Neutrophil (primary cell): ENCODE data around the gene PAPPA2.

Experiments used
- H3K27ac ChIP-seq: fragments of 200-600 bp; sonication (generic); 2 replicates; pipeline ENCODE4 v1.5.1; 2016; ENCODE audit warnings: mild to moderate bottlenecking, moderate library complexity
- H3K27me3 ChIP-seq: fragments of 200-600 bp; sonication (generic); 2 replicates; pipeline ENCODE4 v1.6.0; 2016; ENCODE audit warnings: mild to moderate bottlenecking
- H3K36me3 ChIP-seq: fragments of 200-600 bp; sonication (generic); 2 replicates; pipeline ENCODE4 v1.5.1; 2017
- H3K4me1 ChIP-seq, 2 experiments: fragments of 200-600 bp in 1 of 2; sonication (generic) in 1 of 2; 1 replicate in 1 of 2; 2 replicates in 1 of 2; pipeline versions ENCODE4 v1.5.1 to v1.6.1; 2013 to 2016; ENCODE audit warnings: low read depth in 1 of 2, low read length in 1 of 2, mild to moderate bottlenecking in 1 of 2, moderate library complexity in 1 of 2; ENCODE audit not compliant: control insufficient read depth in 1 of 2, insufficient read depth in 1 of 2
- H3K4me3 ChIP-seq, 2 experiments: fragments of 200-600 bp in 1 of 2; sonication (generic) in 1 of 2; 1 replicate in 1 of 2; 2 replicates in 1 of 2; pipeline ENCODE4 v1.5.1; 2013 to 2016; ENCODE audit warnings: low read depth in 1 of 2, low read length in 1 of 2, mild to moderate bottlenecking in 1 of 2, moderate library complexity in 1 of 2
- H3K9me3 ChIP-seq: fragments of 200-600 bp; sonication (generic); 2 replicates; pipeline ENCODE4 v1.5.1; 2016
- TF ChIP-seq, protein P1 (sequence below): fragments of 200-600 bp; sonication (generic); IDR thresholded peaks from 2 replicates; pipeline ENCODE4 v1.5.1; 2016; ENCODE audit warnings: antibody characterized with exemption

Gene PAPPA2

DNA sequence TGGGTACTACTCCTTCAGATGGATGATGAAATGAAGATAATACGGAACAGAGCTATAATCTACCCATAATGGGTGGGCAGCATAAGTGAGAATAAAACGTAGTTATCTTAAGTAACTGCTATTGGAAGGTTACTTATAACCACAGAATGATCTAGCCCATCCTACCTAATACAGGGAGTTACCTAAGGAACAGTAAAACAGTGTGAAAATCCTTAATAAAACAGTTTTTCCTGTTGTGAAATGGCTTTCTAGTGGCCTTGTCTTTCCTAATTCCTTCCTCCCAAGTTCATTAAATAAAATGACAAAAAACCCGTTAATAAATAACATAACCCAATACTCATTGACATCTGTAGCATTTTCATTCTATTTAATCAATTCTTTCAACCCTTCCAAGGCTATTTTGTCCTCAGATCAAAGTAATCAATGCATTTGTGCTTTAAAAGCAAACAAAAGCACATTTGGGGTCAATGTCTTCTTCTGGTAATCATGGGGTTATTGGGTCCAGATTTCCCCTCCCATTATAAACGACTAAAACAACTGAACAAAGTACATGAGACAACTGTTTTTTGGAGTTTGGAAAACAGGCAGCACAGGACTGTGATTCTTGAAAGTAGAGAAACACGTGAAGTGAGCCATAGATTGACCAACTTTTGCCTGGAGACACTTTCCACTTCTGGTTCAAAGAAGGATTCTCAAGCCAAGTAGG lies 42.0 kb downstream of the PAPPA2 start:
- no peak overlapping the region for H3K4me3 ChIP-seq
- TF ChIP-seq, protein P1, sequence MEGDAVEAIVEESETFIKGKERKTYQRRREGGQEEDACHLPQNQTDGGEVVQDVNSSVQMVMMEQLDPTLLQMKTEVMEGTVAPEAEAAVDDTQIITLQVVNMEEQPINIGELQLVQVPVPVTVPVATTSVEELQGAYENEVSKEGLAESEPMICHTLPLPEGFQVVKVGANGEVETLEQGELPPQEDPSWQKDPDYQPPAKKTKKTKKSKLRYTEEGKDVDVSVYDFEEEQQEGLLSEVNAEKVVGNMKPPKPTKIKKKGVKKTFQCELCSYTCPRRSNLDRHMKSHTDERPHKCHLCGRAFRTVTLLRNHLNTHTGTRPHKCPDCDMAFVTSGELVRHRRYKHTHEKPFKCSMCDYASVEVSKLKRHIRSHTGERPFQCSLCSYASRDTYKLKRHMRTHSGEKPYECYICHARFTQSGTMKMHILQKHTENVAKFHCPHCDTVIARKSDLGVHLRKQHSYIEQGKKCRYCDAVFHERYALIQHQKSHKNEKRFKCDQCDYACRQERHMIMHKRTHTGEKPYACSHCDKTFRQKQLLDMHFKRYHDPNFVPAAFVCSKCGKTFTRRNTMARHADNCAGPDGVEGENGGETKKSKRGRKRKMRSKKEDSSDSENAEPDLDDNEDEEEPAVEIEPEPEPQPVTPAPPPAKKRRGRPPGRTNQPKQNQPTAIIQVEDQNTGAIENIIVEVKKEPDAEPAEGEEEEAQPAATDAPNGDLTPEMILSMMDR, result no peak
- no peaks in the 10 kb centered on the region for H3K27me3 ChIP-seq
- H3K9me3 ChIP-seq, result no peaks in the 10 kb centered on the region
- H3K27ac ChIP-seq, result no peak overlapping the region
- H3K36me3 ChIP-seq, result no peaks in the 10 kb centered on the region
- H3K4me1 ChIP-seq, result no peaks in the 10 kb centered on the region

DNA sequence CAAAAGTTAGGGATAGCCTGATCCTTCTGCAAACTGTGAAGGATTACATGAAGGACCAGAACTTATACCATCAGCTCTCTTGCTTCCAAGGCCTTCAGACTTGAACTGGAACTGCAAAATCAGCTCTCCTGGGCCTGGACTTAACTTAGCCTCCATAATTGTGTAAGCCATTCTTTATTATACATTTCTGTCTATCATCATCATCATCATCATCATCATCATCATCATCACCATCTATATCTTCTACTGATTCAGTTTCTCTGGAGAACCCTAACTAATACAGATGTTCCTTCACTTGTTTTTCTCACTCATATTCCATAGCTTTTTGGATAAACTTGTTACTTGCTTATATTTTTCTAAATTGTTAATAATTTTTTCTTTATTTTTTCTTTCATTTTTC lies 50.0 kb downstream of the PAPPA2 start:
- H3K27ac ChIP-seq, result no peak overlapping the region

DNA sequence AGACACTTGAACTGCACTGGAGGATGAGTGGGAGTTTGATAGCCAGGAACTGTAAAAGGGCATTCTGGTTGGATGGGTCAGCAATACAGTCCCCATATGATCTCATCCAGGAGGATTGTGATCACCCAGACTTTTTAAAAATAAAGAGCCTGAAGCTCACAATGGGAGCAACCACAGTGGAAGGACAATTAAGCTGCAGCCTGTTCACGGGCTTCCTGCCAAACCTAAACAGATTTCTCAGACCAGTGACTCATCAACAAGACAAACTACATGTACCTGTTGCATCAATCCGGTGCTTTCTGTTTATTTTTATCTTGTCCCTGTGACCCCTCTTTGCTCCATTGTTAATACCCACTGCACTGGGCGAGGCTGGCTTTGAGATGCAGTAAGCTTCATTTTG lies 52.3 kb downstream of the PAPPA2 start:
- H3K4me3 ChIP-seq, result no peak overlapping the region

More for the DNA sequence above, 50.0 kb downstream of the PAPPA2 start:
- H3K36me3 ChIP-seq, result no peaks in the 10 kb centered on the region
- H3K4me3 ChIP-seq, result no peak overlapping the region
- H3K27me3 ChIP-seq, result no peaks in the 10 kb centered on the region
- TF ChIP-seq, protein P1, result no peak
- H3K4me1 ChIP-seq, result no peaks in the 10 kb centered on the region
- no peaks in the 10 kb centered on the region for H3K9me3 ChIP-seq

DNA sequence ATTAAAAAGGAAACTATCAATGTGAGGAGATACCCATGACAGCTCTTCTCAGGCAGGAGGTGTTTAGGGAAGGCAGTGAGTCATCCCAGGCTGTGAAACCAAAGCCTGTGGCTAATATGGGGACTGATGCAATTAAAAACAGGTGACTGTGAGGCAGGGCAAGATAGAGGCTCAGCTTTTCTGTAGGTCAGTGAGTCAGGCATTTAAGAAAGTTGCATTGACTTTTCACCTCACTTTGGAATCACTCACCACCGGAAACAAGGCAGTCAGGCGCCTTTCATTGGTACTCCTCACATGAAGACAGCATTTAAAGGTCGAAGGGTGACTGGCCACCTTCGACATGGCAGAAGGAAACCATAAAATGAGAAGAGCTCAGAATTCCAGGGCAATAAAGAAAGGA lies 54.5 kb downstream of the PAPPA2 start:
- no peak overlapping the region for H3K4me3 ChIP-seq
- TF ChIP-seq, protein P1, result no peak
- no peaks in the 10 kb centered on the region for H3K4me1 ChIP-seq
- H3K9me3 ChIP-seq, result no peaks in the 10 kb centered on the region
- no peaks in the 10 kb centered on the region for H3K27me3 ChIP-seq
- no peaks in the 10 kb centered on the region for H3K36me3 ChIP-seq
- H3K27ac ChIP-seq, result no peak overlapping the region

More for the DNA sequence above, 52.3 kb downstream of the PAPPA2 start:
- Histone ChIP-seq H3K27me3 (no peaks in the 10 kb centered on the region), H3K4me1 (no peaks in the 10 kb centered on the region), H3K36me3 (no peaks in the 10 kb centered on the region), H3K27ac (no peak overlapping the region), H3K9me3 (no peaks in the 10 kb centered on the region)
- TF ChIP-seq, protein P1, result no peak

DNA sequence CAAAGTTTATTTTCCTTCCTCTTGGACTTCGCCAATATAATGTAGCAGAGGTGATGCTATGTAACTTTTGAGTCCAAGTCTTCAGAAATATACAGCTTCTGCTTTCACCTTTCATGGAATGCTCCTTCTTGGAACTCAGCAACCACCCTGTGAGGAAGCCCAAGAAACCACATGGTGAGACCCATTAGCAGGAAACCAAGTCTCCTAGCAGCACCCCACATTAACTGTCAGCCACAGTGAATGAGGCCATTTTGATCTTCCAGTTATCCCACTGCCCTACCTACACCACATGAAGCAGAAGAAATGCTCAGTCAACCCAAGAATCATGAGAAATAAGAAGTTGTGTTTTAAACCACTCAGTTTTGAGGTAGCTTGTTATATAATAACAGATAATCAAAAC lies 58.2 kb downstream of the PAPPA2 start:
- H3K36me3 ChIP-seq, result no peaks in the 10 kb centered on the region
- H3K27me3 ChIP-seq, result no peaks in the 10 kb centered on the region
- H3K27ac ChIP-seq, result no peak overlapping the region
- TF ChIP-seq, protein P1, result no peak
- H3K4me3 ChIP-seq, result no peak overlapping the region
- no peaks in the 10 kb centered on the region for H3K9me3 ChIP-seq
- no peaks in the 10 kb centered on the region for H3K4me1 ChIP-seq
